GM12874 (cell line): ENCODE results near the gene PAPPA.

Experiments used
- TF ChIP-seq, protein P1 (sequence below): IDR thresholded peaks from 2 replicates; pipeline ENCODE4 v1.5.1; 2011; ENCODE audit warnings: low read depth, mild to moderate bottlenecking, control low read depth, low read length, moderate library complexity; ENCODE audit not compliant: insufficient read depth

Gene PAPPA

DNA sequence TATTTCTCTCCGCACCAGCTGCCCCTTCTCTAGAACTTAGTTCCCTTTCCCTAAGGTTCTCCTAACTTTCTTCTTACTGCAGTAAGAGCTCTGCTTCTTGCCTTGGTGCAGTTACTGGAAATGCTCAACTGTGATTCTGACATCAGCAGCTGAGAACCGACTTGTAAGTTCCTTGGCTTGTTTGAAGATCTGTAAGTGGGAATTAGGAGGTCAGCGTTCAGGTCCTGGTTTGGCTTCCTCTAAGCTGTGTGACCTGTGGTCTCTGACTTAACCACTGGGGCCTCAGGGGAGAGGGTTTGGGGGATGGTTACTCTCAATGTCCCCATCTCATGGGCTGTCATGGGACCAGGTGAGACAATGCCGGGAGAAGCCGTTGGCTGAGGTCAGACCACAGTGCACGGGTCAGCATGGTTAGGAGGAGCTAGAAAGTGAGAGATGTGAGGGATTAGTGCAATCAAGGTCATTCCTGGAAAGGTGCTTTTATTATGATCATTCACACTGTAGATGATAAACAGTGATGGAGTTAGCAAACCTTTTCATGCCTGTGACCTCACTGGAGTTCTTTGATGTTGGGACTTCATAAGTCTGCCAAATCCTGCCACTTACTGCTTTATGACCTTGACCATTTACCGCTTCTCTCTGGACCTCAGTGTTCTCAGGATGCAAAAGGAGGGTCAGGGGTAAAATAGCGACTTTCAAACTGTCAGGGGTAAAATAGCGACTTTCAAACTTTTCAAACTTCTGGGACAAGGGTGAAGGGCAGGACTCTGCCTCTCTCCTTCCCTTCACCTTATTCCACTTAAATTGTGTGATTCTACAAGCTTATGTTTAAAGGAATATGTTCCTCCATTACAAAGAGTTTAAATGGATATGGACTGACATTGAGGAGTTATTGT is 7.3 kb downstream of the PAPPA start:
- TF ChIP-seq, protein P1, sequence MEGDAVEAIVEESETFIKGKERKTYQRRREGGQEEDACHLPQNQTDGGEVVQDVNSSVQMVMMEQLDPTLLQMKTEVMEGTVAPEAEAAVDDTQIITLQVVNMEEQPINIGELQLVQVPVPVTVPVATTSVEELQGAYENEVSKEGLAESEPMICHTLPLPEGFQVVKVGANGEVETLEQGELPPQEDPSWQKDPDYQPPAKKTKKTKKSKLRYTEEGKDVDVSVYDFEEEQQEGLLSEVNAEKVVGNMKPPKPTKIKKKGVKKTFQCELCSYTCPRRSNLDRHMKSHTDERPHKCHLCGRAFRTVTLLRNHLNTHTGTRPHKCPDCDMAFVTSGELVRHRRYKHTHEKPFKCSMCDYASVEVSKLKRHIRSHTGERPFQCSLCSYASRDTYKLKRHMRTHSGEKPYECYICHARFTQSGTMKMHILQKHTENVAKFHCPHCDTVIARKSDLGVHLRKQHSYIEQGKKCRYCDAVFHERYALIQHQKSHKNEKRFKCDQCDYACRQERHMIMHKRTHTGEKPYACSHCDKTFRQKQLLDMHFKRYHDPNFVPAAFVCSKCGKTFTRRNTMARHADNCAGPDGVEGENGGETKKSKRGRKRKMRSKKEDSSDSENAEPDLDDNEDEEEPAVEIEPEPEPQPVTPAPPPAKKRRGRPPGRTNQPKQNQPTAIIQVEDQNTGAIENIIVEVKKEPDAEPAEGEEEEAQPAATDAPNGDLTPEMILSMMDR, result no peak

DNA sequence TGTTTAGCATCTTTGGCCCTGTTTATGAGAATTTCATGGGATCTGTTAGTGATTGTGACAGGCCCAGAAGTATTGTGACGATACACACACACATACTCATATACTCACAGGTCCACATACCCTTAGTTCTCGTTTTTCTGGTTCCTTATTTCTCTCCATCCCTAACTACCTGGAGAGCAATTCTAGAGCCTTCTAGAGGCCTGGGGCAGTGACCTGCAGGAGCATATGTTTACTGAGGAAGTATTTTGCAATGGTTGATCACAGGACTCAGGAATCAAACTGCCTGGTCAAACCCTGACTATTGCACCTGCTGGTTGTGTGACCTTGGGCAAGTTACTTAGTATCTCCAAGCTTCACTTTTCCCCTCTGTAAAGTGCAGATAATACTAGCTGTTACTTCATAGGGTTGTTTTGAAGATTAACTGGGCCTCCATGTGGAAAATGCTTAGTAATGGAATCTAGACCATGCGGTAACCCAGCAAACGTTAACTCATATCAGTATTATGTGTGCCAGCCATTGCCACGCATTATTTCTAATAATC is 8.7 kb downstream of the PAPPA start:
- TF ChIP-seq, protein P1, result no peak

DNA sequence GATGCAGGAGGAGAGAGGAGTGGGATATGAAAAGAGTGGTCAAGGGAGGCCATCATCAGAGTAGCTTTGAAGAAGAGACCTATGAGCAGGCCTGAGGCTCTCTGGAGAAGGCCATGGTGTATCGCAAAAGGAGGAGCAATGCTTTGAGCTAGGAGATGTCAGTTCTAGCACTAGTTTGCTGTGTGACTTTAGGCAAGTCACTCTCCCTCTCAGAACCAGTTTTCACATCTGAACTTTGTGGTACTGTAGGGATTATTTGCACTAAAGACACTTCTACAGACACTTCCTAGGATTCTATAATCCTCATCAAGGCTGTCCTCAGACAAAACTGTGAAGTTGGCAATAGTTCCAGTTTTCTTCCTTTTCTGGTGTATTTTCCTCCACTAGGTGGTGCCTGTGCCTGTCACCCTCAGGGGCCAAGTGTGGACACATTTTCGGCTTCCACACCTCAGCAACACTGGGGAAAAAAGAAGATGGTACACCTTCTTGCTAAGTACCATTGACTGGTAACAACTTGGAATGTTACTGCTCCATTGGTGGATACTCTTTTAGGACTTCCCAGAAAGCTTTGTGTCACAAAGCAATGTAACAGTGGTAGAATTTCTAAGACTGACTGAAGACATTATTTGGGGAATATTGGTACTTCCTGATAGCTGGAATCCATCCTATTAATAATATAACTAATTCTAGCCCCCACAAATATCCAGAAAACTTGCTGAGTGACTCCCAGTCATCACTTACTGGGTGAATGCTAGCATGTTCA is 9.9 kb downstream of the PAPPA start:
- TF ChIP-seq, protein P1, result peak; percentile 33; the same call in 1 of the 2 replicates

DNA sequence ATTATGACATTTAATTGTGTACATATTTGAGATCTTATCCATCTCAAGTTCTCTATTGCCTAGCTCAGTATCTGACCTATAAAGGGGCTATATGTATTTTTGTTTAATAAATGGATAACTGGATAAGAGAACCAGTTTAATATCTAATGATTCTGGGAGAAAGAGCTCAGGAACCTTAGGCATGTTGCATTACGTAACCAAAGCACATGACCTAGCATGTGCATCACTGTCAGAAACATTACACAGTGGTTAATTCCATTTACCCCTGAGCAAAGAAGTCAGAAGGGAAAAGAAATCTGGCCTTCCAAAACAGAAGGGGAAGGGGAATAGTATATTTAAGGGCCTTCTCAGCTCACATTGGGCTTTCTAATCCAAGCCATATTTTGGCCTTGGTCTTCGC is 12.3 kb downstream of the PAPPA start:
- TF ChIP-seq, protein P1, result no peak

DNA sequence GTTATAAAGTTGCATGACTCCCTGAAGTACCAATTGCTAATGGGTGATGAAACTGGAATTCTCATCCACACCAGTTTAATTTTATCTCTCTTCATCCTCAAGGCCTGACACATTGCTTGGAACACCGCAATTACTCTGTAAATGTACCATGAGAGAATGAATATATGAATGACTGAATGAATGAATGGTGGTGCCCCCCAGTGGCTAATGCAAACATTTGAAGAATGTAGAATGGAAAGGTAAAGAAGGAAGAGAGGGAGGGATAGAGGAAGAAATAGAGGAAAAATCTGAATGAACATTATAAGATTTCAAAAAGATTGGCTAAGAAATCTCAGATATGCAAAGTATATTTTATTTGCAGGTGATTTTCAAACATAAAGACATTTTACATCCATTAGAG is 13.1 kb downstream of the PAPPA start:
- TF ChIP-seq, protein P1, result no peak

DNA sequence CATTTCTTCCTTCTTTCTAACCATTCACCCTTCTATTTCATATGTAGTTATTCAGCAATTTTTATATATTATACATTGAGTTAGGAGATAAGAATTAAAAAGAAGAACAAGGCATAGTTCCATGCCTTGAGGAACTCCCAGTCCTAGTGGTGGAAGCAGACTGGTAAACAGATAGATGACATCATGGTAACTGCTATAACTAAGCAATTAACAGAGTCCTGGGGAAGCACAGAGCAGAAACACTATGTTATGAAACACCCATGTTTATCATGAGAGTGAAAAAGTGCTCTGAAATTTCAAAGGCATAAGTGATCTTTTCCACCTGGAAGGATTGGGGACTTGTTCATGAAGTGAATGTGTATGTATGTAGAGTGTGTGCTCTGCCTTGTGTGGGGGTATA is 14.6 kb downstream of the PAPPA start:
- TF ChIP-seq, protein P1, result no peak

DNA sequence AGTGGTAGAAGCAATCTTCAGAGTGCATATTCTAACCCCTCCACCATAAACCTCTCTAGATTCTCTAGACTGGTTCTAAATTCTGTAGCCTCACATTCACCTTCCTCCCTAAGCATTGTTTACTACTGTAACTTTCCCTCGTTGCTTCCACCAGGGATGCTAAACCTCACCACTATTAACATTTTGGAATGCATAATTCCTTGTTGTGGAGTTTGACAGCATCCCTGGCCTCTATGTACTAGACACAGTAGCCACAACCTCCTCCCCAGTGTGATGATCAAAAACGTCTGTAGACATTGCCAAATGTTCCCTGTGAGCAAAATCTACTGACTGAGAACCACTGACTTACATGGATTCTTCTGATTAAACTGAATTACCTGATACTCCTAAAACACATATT is 18.6 kb downstream of the PAPPA start:
- TF ChIP-seq, protein P1, result no peak
